ENCODE data around the gene GUCY1A1.
"Not testable (repeated sequence)": the region's sequence is repeated elsewhere in the genome, so short reads cannot be mapped to it uniquely, and the experiment has no call there.

GUCY1A1 gene

GRCh38 chr4:155646001-155646400, 20.6 kb upstream of the GUCY1A1 start:
- no peaks in the 10 kb centered on the region for H3K9me3 ChIP-seq (ENCODE audit: severe bottlenecking)
- DNase-seq (ENCODE audit: low spot score) = no peak
- ATAC-seq (ENCODE audit: low read depth) = no peak
- TF ChIP-seq CTCF (IDR thresholded peaks at IDR 0.05; ENCODE audit: poor library complexity, severe bottlenecking) = no peak
- no peaks in the 10 kb centered on the region for H3K4me1 ChIP-seq (ENCODE audit: insufficient read depth, poor library complexity, severe bottlenecking)
- H3K4me3 ChIP-seq (ENCODE audit: severe bottlenecking) = no peak overlapping the region
- H3K27me3 ChIP-seq (ENCODE audit: insufficient read depth, poor library complexity, severe bottlenecking) = no peaks in the 10 kb centered on the region
- H3K27ac ChIP-seq (ENCODE audit: poor library complexity, severe bottlenecking) = no peak overlapping the region
- no peaks in the 10 kb centered on the region for H3K36me3 ChIP-seq (ENCODE audit: low read depth)

GRCh38 chr4:155650785-155651184, 15.9 kb upstream of the GUCY1A1 start:
- H3K9me3 ChIP-seq (ENCODE audit: severe bottlenecking); H3K36me3 ChIP-seq (ENCODE audit: low read depth); H3K4me1 ChIP-seq (ENCODE audit: insufficient read depth, poor library complexity, severe bottlenecking); H3K27ac ChIP-seq (ENCODE audit: poor library complexity, severe bottlenecking); DNase-seq (ENCODE audit: low spot score); H3K27me3 ChIP-seq (ENCODE audit: insufficient read depth, poor library complexity, severe bottlenecking); ATAC-seq (ENCODE audit: low read depth); H3K4me3 ChIP-seq (ENCODE audit: severe bottlenecking): not testable (repeated sequence)

DNA sequence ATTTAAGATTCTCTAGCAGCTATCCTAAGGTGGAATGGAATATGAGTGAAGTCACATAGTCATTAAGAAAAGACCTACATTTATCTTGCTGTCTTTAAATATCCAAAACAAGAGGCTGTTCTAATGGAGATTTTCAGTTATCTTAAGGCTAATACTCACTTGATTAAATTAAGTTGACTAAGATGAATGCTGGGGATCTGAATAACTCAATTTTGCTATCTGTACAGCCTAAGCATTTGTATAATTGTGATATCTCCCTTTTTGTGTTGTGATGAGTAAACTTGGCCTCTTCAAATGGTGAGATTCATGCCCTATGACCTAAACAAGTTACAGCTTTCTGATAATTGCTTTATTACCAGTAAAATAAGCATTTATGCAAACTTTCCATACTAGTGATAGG, 13.6 kb upstream of the GUCY1A1 start:
- H3K9me3 ChIP-seq (ENCODE audit: severe bottlenecking) = no peaks in the 10 kb centered on the region
- H3K4me1 ChIP-seq (ENCODE audit: insufficient read depth, poor library complexity, severe bottlenecking) = no peaks in the 10 kb centered on the region
- ATAC-seq (ENCODE audit: low read depth) (no peak), DNase-seq (ENCODE audit: low spot score) (no peak)
- no peaks in the 10 kb centered on the region for H3K36me3 ChIP-seq (ENCODE audit: low read depth)
- H3K27me3 ChIP-seq (ENCODE audit: insufficient read depth, poor library complexity, severe bottlenecking) = no peaks in the 10 kb centered on the region
- no peak overlapping the region for H3K4me3 ChIP-seq (ENCODE audit: severe bottlenecking)
- no peak overlapping the region for H3K27ac ChIP-seq (ENCODE audit: poor library complexity, severe bottlenecking)
- TF ChIP-seq CTCF (IDR thresholded peaks at IDR 0.05; ENCODE audit: poor library complexity, severe bottlenecking) = no peak

DNA sequence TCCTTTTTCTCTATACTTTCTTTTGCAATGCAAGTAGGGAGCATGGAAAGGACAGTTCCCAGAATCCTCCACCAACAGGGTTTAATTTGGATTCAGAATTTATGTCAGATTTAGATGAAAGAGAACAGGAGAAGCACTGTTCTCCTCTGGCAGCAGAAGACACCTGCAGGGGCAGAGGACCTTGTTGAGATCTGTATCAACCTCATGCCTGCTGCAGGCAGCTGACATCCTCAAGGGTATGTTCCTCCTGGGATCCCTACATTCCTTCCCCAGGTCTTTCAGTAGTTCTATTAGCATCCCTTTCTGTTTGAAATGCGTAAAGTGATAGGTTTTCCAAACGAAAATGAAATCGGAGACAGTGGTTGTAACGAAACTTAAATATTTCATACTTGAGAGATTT, 10.6 kb upstream of the GUCY1A1 start:
- ATAC-seq (ENCODE audit: low read depth) (no peak), DNase-seq (ENCODE audit: low spot score) (no peak)
- no peak for TF ChIP-seq CTCF (IDR thresholded peaks at IDR 0.05; ENCODE audit: poor library complexity, severe bottlenecking)
- no peaks in the 10 kb centered on the region for H3K36me3 ChIP-seq (ENCODE audit: low read depth)
- H3K9me3 ChIP-seq (ENCODE audit: severe bottlenecking) = no peaks in the 10 kb centered on the region
- H3K4me1 ChIP-seq (ENCODE audit: insufficient read depth, poor library complexity, severe bottlenecking) = no peaks in the 10 kb centered on the region
- H3K27ac ChIP-seq (ENCODE audit: poor library complexity, severe bottlenecking) = no peak overlapping the region
- H3K27me3 ChIP-seq (ENCODE audit: insufficient read depth, poor library complexity, severe bottlenecking) = no peaks in the 10 kb centered on the region
- H3K4me3 ChIP-seq (ENCODE audit: severe bottlenecking) = no peak overlapping the region

DNA sequence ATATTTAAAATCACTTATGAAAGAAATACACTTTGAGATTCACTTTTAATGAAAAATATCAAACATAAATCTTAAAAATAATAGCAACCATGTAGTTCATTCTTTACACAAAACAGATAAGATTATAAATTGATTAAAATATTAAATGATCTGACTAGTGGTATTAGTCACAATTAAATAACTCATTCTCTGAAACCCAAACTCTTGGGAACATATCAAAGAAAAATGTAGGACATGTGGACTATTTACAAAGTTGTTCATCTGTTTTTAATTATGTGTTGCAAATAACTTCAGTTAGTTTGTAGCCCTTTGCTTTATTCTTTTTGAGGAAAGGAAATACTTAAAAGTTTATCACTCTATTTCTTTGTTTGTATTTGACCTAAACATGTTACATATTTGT, 9.5 kb upstream of the GUCY1A1 start:
- no peaks in the 10 kb centered on the region for H3K27me3 ChIP-seq (ENCODE audit: insufficient read depth, poor library complexity, severe bottlenecking)
- no peak overlapping the region for H3K4me3 ChIP-seq (ENCODE audit: severe bottlenecking)
- H3K9me3 ChIP-seq (ENCODE audit: severe bottlenecking) = no peaks in the 10 kb centered on the region
- no peak for TF ChIP-seq CTCF (IDR thresholded peaks at IDR 0.05; ENCODE audit: poor library complexity, severe bottlenecking)
- no peaks in the 10 kb centered on the region for H3K36me3 ChIP-seq (ENCODE audit: low read depth)
- no peaks in the 10 kb centered on the region for H3K4me1 ChIP-seq (ENCODE audit: insufficient read depth, poor library complexity, severe bottlenecking)
- H3K27ac ChIP-seq (ENCODE audit: poor library complexity, severe bottlenecking) = no peak overlapping the region
- ATAC-seq (ENCODE audit: low read depth) (no peak), DNase-seq (ENCODE audit: low spot score) (no peak)

All from RWPE2 (cell line).